Epithelial cell of prostate (primary cell): ENCODE results near the gene ZBTB8A.
A peak's percentile ranks its signal among the peaks of the same experiment; 100 is the strongest.
"Not testable (repeated sequence)": the region's sequence is repeated elsewhere in the genome, so short reads cannot be mapped to it uniquely, and the experiment has no call there.

Source experiments
- DNase-seq: peaks from one replicate; pipeline ENCODE4 v3.0.0-alpha.2; 2011; ENCODE audit warnings: low read depth, low spot score
- H3K27ac ChIP-seq: fragments of 450-650 bp; 2 replicates; pipeline ENCODE4 v1.5.1; 2017; ENCODE audit warnings: mild to moderate bottlenecking

ZBTB8A gene

DNA sequence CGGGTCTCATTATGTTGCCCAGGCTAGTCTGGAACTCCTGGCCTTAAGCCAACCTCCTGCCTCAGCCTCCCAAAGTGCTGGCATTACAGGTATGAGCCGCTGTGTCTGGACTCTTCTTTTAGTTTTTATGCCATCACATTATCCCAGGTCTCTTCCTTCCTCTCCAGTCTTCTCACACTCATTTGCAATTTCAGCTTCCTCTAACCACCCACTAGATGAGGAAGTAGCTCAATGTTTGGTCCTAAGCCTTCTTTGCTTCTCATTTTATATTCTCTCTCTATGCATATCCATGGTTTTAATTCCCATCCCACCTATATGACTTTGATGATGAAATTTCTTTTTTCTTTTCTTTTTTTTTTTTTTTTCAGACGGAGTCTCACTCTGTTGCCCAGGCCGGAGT, 3.1 kb upstream of the ZBTB8A start:
- DNase-seq: no peak
- H3K27ac ChIP-seq: no peak overlapping the region

DNA sequence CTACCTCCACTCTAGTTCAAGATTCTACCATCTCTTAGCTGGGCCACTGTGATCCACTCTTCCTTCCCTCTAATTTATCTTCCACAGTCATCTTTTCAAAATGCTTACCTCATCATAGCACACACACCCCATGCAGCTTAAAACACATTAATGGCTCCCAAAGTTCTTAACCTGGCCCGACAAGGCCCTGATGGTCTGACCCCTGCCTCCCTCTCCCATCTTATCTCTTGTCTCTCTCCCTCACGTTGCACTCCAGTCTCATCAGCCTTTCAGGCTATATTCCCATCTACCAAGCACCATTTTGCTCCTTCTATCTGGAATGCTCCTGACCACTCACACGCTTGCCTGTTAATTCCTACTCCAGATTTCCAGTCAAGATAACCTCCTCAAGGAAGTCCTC, 2.5 kb upstream of the ZBTB8A start:
- DNase-seq: no peak

DNA sequence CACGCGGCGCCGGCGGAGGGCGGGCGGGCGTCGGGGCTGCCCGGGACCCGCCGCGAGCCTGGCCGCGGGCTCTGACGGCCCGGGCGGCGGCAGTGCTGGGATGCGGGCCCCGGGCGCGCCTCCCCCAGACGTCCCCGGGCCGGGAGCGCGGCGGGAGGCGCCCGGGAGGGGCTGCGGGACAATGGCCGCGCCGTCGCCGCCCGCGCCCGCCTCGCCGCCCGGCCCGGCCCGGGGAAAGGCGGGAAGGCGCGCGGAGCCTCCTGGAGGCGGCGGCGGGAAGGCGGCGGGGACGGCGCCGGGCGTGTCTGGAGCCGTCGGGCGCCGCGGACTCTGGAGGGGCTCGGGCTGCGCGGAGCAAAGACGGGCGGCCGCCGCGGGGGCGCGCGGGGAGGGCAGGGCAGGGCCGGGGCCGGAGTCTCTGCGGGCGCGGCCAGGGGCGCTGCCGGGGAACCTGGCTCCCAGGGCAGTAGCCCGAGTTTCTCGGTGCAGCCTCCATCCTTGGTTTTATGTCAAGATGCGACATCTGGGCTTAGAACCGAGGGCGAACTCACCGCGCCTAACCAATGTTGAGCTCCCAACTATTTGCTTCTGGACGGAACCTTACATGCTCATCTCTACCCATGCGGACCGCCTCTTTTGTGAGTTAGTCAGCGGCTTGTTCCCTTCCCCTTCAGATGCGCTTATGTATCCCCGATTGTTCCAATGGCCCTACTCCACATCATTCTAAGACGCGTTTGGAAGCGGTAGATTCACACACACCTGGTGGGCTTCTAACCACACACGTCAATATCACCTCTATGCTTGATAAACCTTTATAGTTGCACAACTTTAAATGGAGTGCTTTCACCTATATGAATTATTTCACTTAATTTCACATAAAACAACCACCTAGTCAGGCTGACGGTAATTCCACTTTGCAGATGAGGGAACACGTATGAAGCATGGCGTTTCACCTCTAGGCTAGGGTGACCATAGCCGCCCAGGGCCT, 651 bp downstream of the ZBTB8A start:
- peak overlapping the region; percentile 57 for H3K27ac ChIP-seq
- no peak for DNase-seq

More for the DNA sequence above, 2.5 kb upstream of the ZBTB8A start:
- no peak overlapping the region for H3K27ac ChIP-seq

DNA sequence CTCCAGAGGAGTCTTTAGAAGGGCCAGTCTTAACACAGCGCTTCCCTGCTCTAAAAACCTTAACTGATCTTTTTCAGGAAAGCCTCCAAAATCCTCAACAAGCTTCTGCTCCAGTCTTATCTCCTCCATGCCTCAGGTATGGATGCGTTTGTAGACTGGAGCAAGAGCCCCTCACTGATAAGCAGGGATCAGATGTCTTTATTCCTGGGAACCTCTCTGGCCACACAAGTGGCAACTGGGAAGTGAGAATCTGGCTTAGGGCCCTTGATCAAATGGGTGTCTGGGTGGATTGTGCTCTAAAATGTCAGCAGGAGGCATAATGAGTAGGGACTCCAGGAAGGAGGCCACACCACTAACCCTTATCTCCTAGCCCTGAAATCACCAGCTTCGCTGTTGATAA, 1.4 kb downstream of the ZBTB8A start:
- H3K27ac ChIP-seq: no peak overlapping the region
- no peak for DNase-seq

DNA sequence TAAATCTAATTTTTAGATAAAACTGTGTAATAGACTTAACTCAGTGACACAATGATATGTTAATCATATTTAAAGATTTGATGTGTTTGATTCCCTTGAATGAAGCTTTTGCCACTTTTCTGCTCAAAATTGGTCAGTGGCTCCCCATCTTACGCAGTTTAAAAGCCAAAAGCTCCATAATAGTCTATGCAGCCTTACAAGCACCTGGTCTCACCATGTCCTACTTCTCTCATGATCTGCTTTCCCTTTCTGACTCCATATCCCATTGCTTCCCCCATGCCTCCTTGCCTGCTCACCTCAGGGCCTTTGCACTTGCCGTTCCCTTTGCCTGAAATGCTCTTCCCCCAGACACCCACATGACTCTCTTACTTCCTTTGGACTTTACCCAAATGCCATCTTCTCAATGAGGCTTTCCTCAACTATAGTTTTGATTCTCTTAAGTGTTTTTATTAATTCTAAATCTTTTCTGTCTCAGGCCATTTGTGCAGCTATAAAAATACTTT, 1.9 kb downstream of the ZBTB8A start:
- no peak overlapping the region for H3K27ac ChIP-seq
- DNase-seq: no peak

DNA sequence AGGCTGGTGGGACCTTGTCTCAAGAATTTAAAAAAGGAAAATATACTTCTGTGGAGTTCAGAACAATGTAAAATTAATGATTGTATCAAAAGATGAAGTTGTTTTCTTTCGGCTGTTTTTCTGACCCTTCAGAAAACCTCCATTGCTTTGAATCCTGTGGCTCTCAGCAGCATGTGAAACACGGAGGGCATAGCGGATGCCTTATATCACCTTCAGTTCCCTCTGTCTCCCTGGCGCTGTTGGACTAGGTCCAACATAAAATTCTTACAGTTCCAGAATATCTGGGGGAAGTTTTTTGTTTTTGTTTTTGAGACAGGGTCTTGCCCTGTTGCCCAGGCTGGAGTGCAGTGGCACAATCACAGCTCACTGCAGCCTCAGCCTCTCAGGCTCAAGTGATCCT, 7.4 kb downstream of the ZBTB8A start:
- H3K27ac ChIP-seq: no peak overlapping the region
- DNase-seq: no peak

DNA sequence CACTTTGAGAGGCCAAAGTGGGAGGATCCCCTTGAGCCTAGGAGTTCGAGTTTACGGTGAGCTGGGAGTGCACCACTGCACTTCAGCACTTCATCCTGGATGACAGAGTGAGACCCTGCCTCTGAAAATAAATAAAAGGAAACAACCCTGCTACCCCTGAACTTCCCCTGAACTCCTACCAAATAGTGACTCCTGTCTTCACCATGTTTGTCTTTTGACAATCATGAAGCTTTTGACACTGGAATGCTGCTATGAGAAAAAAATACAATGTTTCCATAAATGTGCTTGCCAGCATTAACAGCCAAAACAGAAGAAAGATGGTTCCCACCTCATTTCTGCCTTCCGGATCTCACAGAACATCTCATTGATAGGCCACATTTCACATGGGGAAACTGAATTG, 10.4 kb downstream of the ZBTB8A start:
- DNase-seq: no peak
- no peak overlapping the region for H3K27ac ChIP-seq

DNA sequence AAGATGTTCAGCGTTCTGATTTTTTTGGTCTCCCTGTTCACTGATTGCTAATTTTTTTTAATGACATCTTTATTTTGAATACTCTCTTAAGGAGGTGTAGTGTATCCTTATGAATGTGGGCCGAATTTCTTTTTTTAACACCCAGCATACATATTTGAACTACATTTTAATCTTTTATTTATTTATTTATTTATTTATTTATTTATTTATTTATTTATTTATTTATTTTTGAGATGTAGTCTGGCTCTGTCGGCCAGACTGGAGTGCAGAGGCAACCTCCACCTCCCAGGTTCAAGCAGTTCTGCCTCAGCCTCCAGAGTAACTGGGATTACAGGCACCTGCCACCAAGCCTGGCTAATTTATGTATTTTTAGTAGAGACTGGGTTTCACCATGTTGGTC, 15.1 kb downstream of the ZBTB8A start:
- H3K27ac ChIP-seq: no peak overlapping the region
- no peak for DNase-seq

DNA sequence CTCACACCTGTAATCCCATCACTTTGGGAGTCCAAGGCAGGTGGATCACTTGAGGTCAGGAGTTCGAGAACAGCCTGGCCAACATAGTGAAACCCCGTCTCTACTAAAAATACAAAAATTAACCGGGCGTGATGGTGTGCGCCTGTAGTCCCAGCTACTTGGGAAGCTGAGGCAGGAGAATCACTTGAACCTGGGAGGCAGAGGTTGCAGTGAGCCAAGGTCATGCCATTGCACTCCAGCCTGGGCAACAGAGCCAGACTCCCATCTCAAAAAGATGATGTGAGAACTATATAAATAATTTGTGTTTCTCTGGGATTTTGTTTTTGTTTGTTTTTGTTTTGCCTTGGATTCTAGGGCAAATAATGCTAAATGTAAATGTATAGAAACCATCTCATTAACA, 17.8 kb downstream of the ZBTB8A start:
- DNase-seq, H3K27ac ChIP-seq: not testable (repeated sequence)

DNA sequence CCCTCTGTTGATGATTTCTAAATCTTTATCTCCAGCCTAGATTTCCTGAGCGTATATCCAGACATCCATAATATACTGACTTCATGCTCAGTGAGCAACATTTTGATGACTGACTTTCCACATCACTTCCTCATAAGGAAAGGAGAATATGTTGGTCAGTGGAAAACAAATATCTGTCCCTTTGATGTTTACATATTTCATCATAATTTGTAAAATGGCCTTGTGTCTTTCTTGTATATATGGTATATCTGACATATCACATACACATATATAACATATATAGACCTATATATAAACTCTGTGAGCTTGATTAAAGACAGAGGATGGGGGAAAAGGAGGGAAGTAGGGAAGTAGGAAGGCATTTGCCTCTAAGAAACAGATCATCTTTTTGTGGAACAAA, 18.6 kb downstream of the ZBTB8A start:
- no peak overlapping the region for H3K27ac ChIP-seq
- no peak for DNase-seq

DNA sequence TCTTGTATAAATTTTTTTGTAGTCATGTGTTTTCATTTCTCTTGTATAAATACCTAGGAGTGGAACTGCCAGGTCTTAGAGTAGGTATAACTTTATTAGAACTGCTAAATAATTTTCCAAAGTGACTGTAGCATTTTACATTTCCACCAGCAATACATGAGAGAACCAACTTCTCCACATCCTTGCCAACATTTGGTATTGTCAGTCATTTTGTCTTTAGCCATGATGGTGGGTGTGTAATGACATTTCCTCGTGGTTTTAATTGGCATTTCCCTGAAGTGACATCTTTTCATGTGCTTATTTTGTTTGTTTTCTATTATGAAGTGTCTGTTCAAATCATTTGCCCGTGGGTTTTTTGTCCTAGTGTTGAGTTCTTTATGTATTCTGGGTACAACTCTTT, 29.7 kb downstream of the ZBTB8A start:
- no peak for DNase-seq
- no peak overlapping the region for H3K27ac ChIP-seq

DNA sequence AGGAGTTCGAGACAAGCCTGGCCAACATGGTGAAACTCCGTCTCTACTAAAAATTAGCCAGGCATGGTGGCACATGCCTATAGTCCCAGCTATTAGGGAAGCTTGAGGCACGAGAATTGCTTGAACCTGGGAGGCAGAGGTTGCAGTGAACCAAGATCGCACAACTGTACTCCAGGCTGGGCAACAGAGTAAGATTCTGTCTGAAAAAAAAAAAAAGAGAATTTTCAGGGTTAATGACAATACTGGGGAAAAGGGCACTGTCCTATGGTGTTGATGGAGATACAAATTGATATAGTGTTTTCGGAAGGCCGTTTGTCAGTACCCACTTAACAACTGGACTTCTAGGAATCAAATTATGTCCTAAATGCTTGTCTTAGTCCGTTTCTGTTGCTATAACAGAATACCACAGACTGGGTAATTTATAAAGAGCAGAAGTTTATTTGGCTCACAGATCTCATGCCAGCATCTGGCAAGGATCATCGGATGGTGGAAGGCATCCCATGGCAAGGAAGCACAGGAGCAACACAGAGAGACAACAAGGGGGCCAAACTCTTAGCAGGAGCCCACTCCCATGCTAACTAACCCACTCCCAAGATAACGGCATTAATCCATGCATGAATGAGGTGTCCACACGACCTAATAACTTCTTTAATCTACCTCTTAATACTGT, 41.3 kb downstream of the ZBTB8A start:
- no peak overlapping the region for H3K27ac ChIP-seq
- DNase-seq: no peak

DNA sequence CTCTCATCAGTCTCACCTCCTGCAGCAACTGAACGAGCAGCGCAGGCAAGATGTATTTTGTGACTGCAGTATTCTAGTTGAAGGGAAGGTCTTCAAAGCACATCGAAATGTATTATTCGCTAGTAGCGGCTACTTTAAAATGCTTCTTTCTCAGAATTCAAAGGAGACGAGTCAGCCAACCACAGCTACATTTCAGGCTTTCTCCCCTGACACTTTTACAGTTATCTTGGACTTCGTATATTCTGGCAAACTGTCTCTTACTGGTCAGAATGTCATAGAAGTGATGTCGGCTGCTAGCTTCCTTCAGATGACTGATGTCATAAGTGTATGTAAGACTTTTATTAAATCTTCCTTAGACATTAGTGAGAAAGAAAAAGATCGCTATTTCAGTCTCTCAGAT, 53.7 kb downstream of the ZBTB8A start:
- DNase-seq: no peak
- no peak overlapping the region for H3K27ac ChIP-seq

DNA sequence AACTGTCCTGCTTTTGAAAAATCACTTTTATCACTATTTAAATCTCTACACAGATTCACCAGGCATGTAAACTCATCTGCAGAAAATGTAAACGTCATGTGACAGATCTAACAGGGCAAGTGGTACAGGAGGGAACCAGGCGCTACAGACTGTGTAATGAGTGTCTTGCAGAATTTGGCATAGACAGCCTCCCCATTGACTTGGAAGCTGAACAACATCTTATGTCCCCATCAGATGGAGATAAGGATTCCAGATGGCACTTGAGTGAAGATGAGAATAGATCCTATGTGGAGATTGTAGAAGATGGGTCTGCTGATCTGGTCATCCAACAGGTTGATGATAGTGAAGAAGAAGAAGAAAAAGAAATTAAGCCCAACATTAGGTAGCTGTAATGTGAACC, 60.8 kb downstream of the ZBTB8A start:
- no peak overlapping the region for H3K27ac ChIP-seq
- no peak for DNase-seq

DNA sequence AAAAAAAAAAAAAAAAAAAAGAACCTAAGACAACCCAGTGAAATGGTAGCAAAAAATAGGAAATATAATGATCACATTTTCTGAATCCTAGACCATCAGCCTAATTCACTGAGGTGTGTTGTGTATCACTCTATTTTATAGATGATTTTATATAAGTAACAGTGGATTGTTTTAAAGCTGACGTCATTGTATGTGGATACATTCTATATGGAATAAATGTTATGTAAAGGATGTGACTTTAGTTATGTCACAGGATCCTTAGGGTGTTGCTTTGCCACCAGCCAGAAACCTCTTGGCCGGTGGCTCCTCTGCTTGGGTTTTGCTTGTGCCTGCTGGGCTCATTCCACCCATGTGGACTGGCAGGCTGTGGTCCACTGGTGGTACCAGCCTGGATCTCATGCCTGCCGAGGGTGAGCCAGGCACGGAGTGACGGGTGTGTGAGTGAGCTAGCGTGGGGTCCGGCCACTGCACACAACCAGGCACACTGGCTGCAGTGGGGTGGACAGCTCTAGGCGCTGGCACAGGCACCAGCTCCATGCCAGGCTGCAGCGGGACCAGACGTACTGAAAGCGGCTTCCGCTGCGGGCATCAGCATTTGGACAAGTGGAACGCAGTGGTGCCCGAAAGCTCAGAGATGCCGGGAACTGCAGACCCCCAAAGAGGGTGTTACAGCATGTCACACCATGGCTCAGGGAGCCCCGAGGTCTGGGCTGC, 66.6 kb downstream of the ZBTB8A start:
- DNase-seq: no peak
- no peak overlapping the region for H3K27ac ChIP-seq

DNA sequence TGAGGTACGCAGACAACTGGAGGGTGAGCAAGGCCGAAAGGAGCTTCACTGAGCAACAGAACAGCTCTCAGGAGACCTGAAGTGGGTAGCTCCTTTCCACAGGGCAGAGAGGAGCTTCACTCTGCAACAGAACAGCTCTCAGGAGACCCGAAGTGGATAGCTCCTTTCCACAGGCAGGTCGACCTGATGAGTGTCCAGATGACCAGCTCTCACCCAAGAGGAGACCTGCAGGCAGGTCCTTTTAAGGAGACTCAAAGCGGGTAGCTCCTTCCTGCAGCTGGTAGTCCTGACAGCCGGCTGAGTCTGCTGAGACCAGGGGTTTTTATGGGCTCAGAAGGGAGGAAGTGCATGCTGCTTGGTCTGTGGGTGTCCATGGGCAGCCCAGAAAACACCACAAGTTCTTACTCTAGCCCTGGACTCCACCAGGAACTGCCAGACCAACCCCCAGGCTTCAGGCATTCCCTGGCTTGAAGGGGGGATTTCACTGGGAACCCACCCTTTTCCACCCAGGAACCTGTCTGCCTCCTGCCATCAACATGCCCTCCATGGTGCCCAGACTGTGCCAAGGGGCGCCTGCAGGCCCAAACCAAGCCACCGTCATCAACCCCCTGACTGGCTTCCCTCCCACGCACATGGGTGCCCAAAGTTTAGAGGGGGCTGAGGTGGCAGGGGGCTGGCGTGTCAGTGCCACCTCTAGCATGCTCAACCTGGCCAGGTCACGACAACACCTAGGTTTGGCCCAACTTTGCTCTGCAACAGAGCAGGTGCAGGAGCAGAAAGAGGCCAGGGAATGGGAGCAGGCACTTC, 67.5 kb downstream of the ZBTB8A start:
- no peak overlapping the region for H3K27ac ChIP-seq
- no peak for DNase-seq

DNA sequence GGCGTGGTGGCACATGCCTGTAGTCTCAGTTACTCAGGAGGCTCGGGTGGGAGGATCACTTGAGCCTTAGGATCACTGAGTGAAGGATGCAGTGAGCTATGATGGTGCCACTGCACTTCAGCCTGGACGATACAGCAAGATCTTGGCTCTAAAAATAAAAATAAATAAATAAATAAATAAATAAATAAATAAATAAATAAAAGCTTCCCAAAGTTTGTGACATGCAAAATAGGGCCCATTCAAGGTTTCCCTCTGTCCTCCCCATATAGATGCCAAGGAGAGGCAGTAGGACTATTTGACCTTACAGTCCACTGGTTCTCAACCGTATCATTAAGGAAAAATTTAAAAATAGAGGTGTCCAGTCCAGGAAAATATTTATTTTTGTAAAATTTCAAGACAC, 70.0 kb downstream of the ZBTB8A start:
- no peak for DNase-seq

DNA sequence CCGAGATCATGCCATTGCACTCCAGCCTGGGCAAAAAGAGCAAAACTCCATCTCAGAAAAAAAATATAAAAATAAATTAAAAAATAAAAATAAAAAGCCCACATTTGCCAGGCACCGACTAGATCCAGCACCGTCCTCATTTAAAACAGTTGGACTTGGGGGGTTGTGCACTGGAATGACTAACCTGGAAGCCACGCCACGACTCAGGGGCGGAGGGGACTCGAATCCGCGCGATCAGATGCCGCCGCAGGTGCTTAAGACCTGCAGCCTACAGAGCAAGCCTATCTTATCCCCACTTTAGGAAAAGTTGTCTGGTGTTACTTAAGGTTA, 72.6 kb downstream of the ZBTB8A start:
- DNase-seq: no peak
- H3K27ac ChIP-seq: no peak overlapping the region

More for the DNA sequence above, 70.0 kb downstream of the ZBTB8A start:
- H3K27ac ChIP-seq: no peak overlapping the region

DNA sequence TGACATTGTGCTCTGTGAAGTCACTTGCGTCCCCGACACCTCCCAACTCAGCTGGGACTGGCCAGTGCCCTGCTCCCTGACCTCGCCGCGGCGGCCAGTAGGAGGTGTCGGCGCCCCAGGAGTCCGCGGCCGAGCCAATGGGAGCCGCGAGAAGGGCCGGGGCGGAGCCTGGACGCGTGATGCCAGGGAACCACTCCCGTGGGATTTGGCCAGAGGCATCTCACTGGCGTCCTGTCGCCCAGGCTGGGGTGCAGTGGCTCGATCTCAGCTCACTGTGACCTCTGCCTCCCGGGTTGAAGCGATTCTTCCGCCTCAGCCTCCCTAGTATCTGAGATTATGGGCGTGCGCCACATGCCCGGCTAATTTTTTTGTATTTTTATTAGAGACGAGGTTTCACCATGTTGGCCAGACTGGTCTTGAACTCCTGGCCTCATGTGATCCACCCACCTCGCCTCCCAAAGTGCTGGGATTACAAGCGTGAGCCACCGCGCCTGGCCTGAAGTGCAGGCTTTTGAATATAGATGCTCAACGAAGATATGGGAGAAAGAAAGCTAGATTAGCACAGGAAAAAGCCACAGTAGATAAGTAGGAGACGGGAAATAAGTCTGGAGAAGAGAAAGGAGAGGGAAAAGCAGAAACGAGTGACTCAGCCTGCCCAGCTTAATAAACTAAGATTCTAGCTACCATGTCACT, 73.1 kb downstream of the ZBTB8A start:
- DNase-seq: no peak

DNA sequence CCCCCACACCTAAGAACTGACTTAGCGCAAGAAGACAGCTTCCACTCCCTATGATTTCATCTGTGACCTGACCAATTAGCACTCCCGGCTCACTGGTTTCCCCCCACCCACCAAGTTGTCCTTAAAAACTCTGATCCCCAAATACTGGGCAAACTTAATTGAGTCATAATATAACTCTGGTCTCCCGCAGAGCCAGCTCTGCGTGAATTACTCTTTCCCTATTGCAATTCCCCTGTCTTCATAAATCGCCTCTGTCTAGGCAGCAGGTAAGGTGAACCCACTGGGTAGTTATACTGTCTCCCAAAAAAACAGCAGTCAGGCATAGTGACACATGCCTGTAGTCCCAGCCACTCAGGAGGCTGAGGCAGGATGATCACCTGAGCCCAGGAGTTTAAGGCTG, 74.2 kb downstream of the ZBTB8A start:
- DNase-seq: no peak

More for the DNA sequence above, 73.1 kb downstream of the ZBTB8A start:
- peak overlapping the region; percentile 21 for H3K27ac ChIP-seq

More for the DNA sequence above, 74.2 kb downstream of the ZBTB8A start:
- no peak overlapping the region for H3K27ac ChIP-seq
